NCI-H1417 treated with DMSO at 0.1 percent for 48 hours (cell line): ENCODE results near the gene GLB1L3.
"Not testable (repeated sequence)": the region's sequence is repeated elsewhere in the genome, so short reads cannot be mapped to it uniquely, and the experiment has no call there.

Source experiments
- DNase-seq: peaks from one replicate; lab custom pipeline; 2025; lab: John Stamatoyannopoulos, UW

Gene GLB1L3

DNA sequence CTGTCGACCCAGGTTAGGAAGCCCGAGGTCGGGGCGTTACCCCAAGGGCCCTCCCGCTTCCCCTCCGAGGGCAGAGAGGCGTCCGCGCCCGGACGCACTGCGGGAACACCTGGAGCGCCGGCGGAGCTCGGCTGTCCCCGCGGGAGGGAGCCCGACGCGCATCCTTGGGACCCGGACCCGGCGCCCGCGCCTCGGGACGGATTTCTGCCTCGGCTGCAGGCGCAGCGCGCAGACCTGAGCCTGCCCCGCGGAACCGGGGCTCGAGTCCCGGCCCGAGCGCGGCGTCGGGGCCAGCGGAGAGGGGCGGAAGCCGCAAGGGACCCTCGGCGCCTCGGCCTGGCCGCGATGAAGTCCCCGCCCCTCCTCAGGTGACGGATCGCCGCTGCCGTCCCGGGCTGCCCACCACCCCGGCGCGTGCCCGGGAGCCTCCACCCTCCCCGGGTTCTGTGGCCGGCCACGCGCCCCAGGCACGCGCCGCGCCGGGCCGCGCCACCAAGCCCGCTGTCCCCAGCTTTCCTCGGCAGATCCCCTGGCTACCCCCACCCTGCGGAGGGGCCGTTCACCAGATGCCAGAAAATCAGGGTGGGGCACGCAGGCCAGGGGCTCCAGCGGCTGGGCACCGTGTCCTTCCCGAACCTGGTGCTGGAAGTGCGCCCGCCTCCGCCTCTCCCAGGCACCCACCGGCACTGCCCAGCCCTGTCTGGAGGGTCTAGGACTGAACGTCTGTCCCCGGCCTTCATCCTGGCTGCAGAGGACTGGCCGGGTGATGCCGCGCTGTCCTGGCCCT, 410 bp downstream of the GLB1L3 start:
- DNase-seq = no peak

DNA sequence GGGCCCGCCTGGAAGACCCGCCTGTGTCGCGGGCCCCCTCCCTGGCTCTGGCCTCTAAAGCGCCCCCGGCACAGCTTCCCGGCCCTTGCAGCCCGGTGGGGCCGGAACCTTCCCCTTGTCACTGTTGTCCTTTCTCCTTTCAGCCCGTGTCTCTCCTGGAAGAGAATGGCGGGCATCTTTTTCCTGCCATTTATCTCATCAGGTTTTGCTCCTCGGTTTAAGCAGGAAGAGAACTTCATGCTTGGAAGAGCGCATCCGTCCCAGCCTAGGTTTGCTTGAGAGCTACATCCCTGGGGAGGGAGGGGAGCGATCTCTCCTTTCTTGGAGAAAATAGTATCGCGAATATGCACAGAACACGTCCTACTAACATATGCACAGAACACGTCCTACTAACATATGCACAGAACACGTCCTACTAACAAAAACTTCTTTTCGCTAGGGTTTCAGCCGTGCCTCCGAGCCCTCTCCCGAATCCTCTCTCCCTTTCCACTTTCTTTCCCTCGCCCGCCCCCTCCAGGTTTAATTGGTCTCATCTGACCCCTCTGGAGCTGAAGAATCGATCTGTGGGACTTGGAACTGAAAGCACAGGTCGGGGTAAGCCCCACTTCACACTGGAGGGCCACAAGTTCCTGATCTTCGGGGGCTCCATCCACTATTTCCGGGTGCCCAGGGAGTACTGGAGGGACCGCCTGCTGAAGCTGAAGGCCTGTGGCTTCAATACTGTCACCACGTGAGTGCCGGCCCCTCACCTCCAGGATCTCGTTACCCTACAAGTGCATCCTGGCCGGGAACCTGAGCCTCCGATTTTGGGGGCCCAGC, 1.2 kb downstream of the GLB1L3 start:
- no peak for DNase-seq

DNA sequence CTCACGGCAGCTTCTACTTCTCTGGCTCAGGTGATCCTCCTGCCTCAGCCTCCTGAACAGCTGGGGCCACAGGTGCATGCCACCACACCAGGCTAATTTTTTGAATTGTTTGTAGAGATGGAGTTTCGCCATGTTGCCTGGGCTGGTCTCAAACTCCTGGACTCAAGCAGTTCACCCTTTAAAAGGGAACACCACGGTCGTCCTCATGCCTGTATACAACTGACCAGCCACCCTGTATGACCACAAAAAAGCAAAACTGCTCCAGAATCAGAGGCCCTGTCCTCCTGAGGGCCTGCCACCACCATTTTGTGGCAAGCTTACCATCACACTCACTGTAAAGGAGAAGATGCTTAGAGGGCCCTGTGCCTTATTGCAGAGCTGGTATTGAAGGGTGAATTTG, 2.2 kb downstream of the GLB1L3 start:
- no peak for DNase-seq

DNA sequence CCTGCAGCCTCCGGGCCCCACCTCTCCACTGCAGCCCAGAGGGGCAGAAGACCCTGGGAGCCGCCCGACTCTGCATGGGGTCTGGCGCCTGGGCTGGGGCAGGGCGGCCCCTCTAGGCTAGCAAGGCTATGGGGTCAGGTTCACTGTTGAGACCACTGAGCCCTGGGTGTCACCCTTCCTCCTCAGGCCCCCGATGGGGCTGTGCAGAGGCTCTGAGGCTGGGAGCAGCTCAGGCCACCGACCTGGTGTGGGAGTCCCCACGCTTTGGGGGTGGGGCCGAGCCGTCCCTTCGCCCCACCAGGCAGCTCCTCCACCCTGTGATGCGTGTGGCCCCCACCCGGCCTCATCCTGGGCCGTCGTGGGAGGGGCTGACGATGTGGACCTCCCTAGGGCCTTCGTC, 5.5 kb downstream of the GLB1L3 start:
- DNase-seq = not testable (repeated sequence)

DNA sequence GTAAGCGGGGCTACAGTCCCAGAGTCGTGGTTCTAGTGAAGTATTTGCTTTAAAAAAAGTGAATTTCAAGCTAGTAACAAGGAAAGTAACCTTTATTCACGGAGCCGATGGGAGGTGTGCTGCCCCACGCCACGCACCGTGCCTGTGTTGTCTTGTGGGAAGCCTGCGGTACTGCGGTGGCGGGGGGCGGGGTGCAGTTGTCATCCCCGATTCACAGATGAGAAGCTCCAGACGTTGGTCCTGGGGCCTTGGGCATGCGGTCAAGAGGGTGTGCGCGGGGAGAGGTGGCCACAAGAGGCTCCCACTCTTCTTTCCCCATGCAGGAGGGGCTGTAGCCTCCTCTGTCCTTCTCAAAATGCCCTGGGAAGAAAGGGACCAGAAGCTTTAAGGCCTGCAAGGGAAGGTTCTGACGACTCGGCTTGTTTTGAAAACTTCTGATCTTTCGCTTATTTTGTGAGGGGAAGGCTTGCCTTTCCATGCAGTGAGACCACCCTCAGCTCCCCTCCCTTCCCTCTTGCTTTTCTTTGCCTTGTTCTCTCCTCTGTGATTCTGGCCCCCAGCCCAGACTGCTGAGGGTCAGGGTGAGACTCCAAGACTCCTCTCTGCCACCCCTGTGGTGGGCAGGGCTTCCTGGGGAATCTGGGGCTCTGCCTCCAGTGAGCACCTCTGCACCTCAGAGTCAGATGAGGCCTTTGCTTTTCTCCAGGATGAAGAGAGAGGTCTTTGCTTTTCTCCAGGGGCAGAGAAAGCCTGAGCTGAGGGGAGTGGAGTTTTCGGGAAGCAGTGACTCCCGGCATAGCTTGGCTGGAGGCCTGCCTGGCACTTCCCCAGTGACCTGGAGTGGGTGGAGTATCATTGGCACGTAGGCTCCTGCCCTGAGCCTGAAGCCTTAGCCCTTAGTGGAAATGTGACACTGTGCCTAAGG, 6.2 kb downstream of the GLB1L3 start:
- no peak for DNase-seq

DNA sequence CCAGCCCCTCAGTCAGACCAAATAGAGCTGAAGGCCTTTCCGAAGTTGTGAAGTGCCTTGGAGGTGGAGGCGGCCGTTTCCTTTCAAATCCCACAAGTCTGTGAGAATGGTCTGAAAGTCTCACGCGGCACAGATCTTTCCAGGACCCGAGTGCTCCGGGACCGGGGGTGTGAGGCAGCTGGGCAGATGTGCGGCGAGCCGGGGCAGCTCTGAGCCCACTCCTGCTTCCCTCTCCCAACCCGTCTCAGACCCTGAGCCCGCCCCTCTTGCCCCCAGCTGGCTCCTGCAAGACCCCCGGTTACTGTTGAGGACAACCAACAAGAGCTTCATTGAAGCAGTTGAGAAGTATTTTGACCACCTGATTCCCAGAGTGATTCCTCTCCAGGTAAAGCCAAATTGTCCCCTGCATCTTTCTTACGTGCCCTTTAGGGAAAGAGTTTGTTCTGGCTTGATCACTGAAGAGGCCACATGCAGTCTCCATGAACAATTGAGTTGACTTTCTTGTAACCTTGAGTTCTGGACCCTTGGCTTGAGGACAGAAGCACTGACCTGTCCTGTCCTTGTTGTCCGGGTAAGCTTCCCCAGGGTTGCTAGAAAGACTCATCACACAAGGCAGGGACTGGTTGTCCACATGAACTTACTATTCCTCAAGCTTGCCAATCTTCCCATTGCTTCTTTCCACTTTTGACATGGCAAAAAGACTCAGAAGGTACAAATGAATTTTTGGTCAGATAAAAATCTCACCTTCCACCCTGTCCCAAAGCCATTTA, 7.5 kb downstream of the GLB1L3 start:
- no peak for DNase-seq

DNA sequence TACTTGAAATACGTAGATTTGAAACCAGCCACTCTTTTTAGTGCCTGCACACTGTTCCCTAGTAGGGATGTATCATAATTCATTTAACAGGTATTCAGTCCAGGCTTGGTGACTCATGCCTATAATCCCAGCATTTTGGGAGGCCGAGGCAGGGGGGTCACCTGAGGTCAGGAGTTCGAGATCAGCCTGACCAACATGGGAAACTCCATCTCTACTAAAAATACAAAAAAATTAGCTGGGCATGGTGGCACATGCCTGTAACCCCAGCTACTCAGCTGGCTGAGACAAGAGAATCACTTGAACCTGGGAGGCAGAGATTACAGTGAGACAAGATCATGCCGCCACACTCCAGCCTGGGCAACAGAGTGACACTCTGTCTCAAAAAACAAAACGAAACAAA, 8.2 kb downstream of the GLB1L3 start:
- DNase-seq = not testable (repeated sequence)

DNA sequence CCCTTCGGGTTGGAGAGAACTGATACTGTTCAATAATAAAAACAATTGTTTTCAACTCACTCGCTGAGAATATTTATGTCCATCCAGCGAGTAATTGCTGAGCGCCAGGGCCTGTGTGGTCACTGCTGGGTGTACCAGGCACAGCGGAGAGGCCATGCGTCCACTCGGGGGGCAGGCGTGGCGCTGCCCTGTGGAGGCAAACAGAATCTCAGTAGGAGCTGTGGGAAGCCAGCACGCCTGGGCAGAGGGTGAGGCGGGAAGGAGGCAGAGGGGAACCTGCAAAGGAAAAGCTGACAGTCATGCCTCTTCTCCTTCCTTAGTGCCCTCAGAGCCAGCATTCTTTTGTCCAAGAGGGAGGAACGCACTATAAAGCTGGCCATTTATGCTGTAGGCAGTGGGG, 11.4 kb downstream of the GLB1L3 start:
- no peak for DNase-seq

DNA sequence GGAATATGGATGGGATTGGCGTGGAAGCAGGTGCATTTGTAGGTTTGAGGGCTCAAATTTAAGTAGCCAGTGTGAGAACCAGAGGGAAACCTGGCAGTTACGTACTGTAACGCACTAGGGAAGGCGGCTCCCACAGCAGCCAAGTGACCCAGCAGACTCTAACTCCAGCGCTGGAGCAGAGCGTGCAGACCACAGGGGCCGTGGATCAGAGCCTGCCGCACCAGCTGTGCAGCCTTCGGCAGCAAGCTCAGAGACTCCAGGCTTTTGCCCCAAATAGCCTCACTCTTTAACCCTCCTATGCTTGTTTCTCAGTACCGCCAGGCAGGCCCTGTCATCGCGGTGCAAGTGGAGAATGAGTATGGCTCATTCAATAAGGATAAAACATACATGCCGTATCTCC, 12.3 kb downstream of the GLB1L3 start:
- no peak for DNase-seq

DNA sequence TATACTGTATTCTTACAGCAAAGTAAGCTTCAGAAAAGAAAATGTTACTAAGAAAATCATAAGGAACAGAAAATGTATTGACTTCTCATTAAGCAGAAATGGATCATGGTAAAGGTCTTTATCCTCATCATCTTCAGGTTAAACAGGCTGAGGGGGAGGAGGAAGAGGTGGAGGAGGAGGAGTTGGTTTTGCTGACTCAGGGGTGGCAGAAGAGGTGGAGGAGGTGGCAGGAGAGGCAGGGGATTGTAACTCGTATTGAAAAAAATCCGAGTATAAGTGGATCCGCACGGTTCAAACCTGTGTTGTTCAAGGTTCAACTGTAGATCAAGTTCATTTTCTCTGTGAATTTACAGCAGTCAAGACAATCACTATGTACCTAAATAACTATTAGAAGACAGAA, 13.0 kb downstream of the GLB1L3 start:
- DNase-seq = no peak

DNA sequence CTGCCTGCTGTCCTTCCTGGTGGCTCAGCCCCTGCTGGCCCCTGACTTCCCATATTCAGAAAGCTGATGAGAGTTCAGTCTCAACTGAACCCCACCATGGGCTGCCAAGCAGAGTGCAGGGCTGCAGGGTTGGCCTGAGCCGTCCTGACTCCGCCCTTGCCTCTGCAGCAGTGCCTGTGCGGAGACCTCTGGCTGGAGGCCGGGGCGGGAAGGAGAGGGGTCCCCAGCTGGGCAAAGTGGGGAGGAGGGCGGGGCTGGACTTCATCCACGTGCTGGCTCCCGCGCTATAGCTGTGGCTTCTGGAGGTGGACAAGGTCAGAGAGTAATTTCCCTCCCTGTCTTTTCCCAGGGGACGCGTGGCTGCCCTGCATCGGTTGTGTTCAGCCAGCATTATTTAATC, 13.6 kb downstream of the GLB1L3 start:
- DNase-seq = no peak

DNA sequence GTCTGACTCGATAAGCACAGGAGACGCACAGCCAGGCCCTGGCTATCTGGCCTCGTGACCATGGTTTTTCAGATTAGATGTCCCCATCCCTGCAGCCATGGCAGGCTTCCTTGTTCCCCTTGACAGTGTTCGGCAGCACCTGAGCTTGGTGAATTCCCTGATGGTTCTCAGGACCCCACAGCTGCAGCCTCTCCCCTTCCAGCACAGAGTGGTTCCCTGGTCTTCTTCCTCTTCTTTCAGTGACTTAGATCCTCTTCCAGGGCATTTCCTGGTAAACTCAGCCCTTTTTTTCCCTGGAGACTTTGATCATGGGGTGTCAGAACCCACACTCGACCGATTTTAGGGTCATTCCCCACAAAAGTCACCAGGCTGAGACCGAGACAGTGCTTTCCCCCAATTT, 14.5 kb downstream of the GLB1L3 start:
- no peak for DNase-seq

DNA sequence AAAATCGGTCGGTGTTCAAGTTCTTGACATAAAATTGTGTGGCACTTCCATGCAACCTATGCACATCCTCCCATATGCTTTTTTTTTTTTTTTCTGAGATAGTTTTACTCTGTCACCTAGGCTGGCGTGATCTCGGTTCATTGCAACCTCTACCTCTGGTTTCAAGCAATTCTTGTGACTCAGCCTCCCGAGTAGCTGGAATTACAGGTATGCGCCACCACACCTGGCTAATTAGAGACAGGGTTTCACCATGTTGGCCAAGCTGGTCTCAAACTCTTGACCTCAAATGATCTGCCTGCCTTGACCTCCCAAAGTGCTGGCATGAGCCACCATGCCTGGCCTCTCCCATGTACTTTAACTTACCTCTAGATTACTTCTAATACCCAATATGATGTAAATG, 15.0 kb downstream of the GLB1L3 start:
- DNase-seq = no peak

DNA sequence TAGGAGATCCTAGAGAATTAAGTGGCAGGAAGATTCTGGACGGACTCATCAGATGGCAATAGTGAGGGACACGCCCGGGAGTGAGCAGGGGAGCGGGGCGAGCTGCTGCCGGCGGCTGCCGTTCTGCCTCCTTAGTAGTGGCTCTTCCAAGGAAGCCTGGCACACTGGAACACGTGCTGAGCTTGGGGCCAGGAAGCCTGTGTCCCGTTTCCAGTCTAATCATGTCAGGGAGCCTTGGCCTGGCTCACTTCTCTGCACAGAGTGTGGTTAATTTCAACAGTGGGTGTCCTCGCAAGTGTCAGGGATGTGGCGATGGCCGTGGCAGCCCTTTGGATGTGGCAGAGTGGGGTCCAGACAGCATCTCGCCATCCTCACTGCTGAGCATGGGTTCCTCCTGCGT, 16.5 kb downstream of the GLB1L3 start:
- DNase-seq = no peak

DNA sequence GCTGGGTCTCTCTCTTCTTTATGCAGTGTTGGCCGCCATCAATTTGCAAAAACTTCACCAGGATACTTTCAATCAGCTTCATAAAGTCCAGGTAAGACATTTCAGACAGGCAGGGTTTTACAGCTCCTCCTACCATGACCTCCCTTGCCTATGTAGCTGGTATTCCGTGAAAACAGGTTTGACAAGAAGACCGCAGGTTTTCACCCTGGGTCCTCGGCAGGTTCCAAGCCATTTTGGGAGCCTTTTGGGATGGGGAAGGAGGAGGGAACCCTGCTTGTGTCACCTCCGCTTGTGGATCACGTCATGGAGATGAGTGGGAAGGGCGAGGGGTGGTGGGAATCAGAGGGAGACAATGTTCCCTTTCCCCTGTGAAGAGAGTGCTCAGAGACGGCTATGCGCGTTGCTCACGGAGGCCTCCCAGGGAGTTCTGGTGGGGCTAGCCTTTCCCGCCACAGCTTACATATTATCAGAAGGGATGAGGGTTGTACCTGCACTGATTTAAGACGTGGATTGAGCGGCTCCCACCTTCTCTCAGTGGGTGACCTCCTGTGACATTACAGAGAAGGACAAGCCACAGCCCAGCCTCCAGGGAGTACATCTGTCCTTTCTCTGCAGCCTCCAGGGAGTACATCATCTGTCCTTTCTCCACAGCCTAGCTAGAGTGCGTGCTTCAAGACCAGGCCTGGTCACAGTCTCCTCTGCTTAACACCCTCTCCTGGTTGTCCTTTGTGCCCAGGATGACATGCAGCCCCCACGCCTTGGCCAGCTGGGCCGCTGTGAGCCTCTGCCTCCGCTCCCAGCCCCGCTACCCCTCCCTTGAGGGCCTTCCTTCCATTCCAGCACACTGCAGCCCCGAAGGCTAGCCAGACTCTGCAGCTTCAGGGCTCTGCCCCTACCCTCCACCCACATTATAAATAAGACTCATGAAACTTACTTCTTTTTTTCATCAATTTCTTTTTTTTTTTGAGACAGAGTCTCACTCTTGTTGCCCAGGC, 17.2 kb downstream of the GLB1L3 start:
- no peak for DNase-seq

DNA sequence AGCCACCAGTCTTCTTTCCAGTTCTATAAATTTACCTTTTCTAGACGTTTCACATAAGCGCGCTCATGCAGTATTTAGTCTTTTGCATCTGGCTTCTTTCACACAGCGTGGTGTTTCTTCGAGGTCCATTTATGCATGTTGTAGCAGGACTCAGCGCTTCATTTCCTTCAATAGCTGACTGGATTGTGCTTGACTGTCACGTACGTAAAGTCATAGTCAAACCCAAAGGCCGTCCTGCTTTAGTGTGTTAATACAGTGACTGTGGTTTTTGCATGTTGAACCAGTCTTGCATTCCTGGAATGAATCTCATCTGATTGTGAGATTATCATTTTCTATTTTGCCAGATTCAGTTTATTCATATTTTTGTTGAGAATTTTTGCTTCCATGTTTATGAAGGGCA, 18.5 kb downstream of the GLB1L3 start:
- no peak for DNase-seq

DNA sequence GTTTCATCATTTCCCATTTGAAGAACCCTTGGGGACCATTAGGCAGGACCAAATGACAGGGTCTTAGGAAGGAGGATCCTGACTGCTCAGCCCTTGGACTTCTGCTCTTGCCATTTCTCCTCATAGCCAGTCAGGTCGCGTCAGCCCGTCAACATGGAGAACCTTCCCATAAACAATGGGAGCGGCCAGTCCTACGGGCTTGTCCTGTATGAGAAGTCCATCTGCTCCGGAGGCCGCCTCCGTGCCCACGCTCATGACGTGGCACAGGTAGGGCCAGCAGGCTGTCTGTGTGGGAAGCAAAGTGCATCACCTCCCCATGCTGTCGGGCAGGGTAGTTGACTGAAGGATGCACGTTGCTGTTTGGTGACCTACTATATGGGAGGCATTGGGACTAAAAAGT, 36.0 kb downstream of the GLB1L3 start:
- no peak for DNase-seq

DNA sequence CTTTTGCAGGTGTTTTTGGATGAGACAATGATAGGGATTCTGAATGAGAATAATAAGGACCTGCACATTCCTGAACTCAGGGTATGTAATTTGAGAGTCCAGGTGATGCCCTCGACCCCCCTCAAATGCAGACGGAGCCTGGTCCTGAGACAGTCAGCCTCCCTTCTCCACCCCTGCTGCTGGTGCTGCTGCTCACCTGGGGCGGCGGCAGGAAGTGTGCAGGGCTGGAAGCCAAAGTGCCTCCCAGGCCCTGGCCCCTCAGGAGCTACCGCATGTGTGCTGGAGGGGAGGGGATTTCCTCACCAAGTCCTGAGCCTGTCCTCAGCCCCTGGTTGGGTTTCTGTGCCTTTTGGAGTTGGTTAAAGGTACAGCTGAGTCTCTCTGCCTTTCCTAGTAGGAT, 36.6 kb downstream of the GLB1L3 start:
- DNase-seq = no peak

DNA sequence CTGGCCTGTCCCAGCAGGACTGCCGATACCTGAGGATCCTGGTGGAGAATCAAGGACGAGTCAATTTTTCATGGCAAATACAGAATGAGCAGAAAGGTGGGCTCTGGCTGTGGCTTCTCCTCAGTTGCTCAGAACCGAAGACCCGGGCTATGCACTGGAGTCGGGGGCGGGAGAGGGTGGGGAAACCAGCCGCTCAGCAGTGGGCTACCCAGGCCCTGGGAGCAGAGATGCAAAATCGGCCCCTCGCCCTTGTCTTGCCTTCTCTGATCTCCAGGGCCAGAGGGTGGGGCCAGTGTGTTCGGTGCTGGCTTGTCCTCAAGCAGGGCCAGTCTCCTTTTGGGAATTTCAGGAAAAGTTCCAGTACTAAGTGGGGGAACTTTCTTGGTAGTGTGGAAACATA, 37.2 kb downstream of the GLB1L3 start:
- DNase-seq = no peak

DNA sequence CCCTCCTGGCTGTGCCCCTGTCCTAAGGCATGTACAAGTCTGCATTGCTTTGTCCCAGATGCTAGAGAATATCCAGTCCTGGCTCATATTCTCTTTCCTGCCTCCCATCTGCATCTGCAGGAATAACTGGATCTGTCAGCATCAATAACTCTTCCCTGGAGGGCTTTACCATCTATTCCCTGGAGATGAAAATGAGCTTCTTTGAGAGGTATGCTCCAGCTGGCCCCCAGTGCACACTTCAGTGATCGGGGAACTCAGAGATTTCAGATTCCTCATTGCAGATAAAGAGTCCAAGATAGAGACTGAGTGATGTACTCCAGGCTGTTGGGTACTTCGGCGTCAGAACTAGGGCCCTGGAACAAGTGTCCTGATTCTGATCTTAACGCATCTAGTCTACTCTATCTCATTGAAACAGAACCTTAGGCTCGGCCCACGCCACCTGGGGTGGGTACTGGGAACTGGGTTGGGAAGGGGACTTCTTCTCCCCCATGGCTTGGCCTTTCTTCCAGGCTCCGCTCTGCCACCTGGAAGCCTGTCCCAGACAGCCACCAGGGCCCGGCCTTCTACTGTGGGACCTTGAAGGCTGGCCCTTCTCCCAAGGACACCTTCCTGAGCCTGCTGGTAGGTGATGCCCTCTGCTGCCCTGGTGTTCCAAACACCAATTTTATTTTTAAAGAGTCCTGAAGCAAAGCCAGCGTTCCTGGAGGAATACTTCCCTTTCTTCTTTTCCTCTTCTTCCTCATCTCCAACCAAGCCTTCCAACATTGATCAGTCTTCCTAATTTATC, 37.8 kb downstream of the GLB1L3 start:
- no peak for DNase-seq
